Fibroblast of lung (primary cell): ENCODE measurements around the gene FBXW5.

ENCODE experiments used
- CTCF ChIP-seq, 2 donors: IDR thresholded peaks in 1 of 2; conservative IDR thresholded peaks in 1 of 2; 1 replicate in 1 of 2; 2 replicates in 1 of 2; pipeline ENCODE4 v1.5.1; 2011 to 2012; ENCODE audit warnings: low read length in 2 of 2, control low read depth in 1 of 2, inconsistent platforms in 1 of 2, low read depth in 1 of 2, mild to moderate bottlenecking in 1 of 2
- EZH2 ChIP-seq: IDR thresholded peaks from 2 replicates; pipeline ENCODE4 v1.5.1; 2012; ENCODE audit warnings: low read length, control low read depth, mild to moderate bottlenecking; ENCODE audit errors: missing control alignments

- TF ChIP-seq CTCF (conservative IDR thresholded peaks at IDR 0.05 in 1 of 2, IDR thresholded peaks at IDR 0.05 in 1 of 2; ENCODE audit: low read depth in 1 of 2, low read length in 2 of 2) (no peak), EZH2 (no peak)
Observed at GRCh38 chr9:136978865-136979544, 34.5 kb upstream of the FBXW5 start.
